ENCODE data around the gene TBC1D17. TPM values are rescaled to one million over a fixed set of nuclear protein-coding genes. Genes with fewer than 3 reads are reported as not detected.

TBC1D17 gene
- polyA plus RNA-seq, 3 donors, result 3.1 to 48.2 (median 4.5) TPM

DNA sequence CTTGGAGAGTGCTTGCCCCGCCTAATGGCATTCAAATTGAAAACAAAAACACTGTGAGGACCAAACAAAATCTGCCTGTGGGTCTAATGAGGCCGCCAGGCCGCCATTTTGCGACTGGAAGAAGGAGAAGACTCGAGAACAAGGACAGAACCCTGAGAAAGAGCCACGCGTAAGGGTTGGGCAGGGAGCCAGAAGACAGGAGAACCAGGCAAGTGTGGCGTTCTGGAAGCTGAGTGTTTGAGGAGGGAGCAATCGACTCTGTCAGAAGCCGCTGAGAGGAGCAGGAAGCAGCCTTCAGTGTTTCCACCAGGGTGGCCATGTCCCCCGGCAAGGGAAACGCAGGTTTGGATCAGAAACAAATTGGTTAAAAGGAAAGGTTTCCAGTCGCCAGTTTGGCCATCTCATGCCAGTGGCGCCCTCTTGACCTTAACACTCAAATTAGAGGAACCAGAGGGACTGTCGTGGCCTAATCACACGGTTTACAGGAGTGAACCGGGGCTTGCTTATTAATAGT is 36.7 kb upstream of the TBC1D17 start:
- 93% methylated on average over 12 of the region's 17 CpGs for WGBS (ENCODE audit: insufficient coverage)
- H2AFZ ChIP-seq (ENCODE audit: insufficient read depth, low read depth, low read length, poor library complexity, severe bottlenecking), result no peak overlapping the region
- no peaks in the 10 kb centered on the region for H3K9me3 ChIP-seq (replicated peaks in 1 of 2; ENCODE audit: control insufficient read depth in 1 of 2, insufficient read depth in 1 of 2, low read length in 2 of 2)
- no peaks in the 10 kb centered on the region for H3K27me3 ChIP-seq (ENCODE audit: control insufficient read depth in 2 of 2, insufficient read depth in 2 of 2, low read length in 2 of 2)
- H3K4me2 ChIP-seq (replicated peaks; ENCODE audit: extremely low read depth, low read length, poor library complexity, severe bottlenecking), result no peak overlapping the region
- no peak for DNase-seq
- Mint-ChIP-seq H3K9me3 (peaks cover 0 to 3% (median 0%) of the 10 kb centered on the region in 7 donors), H3K27ac (peak overlapping the region in 1 of 7 donors; percentile 58), H3K36me3 (peaks cover 39 to 48% of the 10 kb centered on the region in 2 donors), H3K4me1 (peaks cover 18% of the 10 kb centered on the region), H3K4me3 (no peak overlapping the region), H3K27me3 (ENCODE audit: low read depth in 3 of 3) (no peaks in the 10 kb centered on the region)
- no peaks in the 10 kb centered on the region for H4K20me1 ChIP-seq (ENCODE audit: insufficient read depth, low read length)
- H3K27ac ChIP-seq (ENCODE audit: low read depth in 1 of 2, low read length in 2 of 2), result no peak overlapping the region
- H3K36me3 ChIP-seq (replicated peaks in 1 of 2; ENCODE audit: control insufficient read depth in 1 of 2, insufficient read depth in 2 of 2, low read length in 2 of 2), result peaks cover 44 to 52% of the 10 kb centered on the region in 2 donors
- no peaks in the 10 kb centered on the region for H3K79me2 ChIP-seq (ENCODE audit: insufficient read depth, low read length)
- intact Hi-C loops (cut with micrococcal nuclease), result no loop called here
- no peak overlapping the region for H3K9ac ChIP-seq (ENCODE audit: insufficient read depth, low read length, poor library complexity, severe bottlenecking)
- peaks cover 17 to 22% of the 10 kb centered on the region in 2 donors for H3K4me1 ChIP-seq (ENCODE audit: control insufficient read depth in 1 of 2, insufficient read depth in 2 of 2, low read length in 2 of 2)
- H3K4me3 ChIP-seq (replicated peaks in 1 of 3; ENCODE audit: low read depth in 2 of 3, low read length in 3 of 3), result no peak overlapping the region
- TF ChIP-seq, protein P1, sequence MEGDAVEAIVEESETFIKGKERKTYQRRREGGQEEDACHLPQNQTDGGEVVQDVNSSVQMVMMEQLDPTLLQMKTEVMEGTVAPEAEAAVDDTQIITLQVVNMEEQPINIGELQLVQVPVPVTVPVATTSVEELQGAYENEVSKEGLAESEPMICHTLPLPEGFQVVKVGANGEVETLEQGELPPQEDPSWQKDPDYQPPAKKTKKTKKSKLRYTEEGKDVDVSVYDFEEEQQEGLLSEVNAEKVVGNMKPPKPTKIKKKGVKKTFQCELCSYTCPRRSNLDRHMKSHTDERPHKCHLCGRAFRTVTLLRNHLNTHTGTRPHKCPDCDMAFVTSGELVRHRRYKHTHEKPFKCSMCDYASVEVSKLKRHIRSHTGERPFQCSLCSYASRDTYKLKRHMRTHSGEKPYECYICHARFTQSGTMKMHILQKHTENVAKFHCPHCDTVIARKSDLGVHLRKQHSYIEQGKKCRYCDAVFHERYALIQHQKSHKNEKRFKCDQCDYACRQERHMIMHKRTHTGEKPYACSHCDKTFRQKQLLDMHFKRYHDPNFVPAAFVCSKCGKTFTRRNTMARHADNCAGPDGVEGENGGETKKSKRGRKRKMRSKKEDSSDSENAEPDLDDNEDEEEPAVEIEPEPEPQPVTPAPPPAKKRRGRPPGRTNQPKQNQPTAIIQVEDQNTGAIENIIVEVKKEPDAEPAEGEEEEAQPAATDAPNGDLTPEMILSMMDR (IDR thresholded peaks at IDR 0.05), result no peak

DNA sequence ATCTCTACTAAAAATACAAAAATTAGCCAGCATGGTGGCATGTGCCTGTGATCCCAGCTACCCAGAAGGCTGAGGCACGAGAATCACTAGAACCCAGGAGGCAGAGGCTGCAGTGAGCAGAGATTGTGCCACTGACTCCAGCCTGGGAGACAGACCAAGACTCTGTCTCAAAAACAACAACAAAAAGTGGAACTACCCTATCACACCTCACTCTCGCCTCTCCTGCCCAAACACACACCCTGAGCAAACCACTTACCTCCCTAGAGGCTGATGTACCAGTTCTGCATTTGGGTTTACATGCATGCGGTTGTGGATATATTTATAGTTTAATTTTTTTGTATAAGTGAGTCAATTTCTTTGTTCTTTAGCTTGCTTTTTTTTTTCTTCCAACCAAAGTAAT is 34.2 kb upstream of the TBC1D17 start:
- no peak overlapping the region for H3K4me3 Mint-ChIP-seq
- DNase-seq, result no peak
- no peaks in the 10 kb centered on the region for H4K20me1 ChIP-seq (ENCODE audit: insufficient read depth, low read length)
- H3K36me3 Mint-ChIP-seq, result peaks cover 20 to 25% of the 10 kb centered on the region in 2 donors
- H3K4me1 ChIP-seq (ENCODE audit: control insufficient read depth in 1 of 2, insufficient read depth in 2 of 2, low read length in 2 of 2), result peaks cover 23 to 27% of the 10 kb centered on the region in 2 donors
- H3K27ac Mint-ChIP-seq, result no peak overlapping the region
- peaks cover 0 to 5% (median 0%) of the 10 kb centered on the region in 7 donors for H3K9me3 Mint-ChIP-seq
- intact Hi-C loops (cut with micrococcal nuclease), result no loop called here
- H3K27me3 Mint-ChIP-seq (ENCODE audit: low read depth in 3 of 3), result peaks cover 0 to 2% (median 0%) of the 10 kb centered on the region in 3 donors
- peaks cover 19 to 28% of the 10 kb centered on the region in 2 donors for H3K36me3 ChIP-seq (replicated peaks in 1 of 2; ENCODE audit: control insufficient read depth in 1 of 2, insufficient read depth in 2 of 2, low read length in 2 of 2)
- H3K4me3 ChIP-seq (replicated peaks in 1 of 3; ENCODE audit: low read depth in 2 of 3, low read length in 3 of 3), result no peak overlapping the region
- H2AFZ ChIP-seq (ENCODE audit: insufficient read depth, low read depth, low read length, poor library complexity, severe bottlenecking), result no peak overlapping the region
- H3K27ac ChIP-seq (ENCODE audit: low read depth in 1 of 2, low read length in 2 of 2), result no peak overlapping the region
- TF ChIP-seq, protein P1 (IDR thresholded peaks at IDR 0.05), result no peak
- H3K79me2 ChIP-seq (ENCODE audit: insufficient read depth, low read length), result no peaks in the 10 kb centered on the region
- no peaks in the 10 kb centered on the region for H3K27me3 ChIP-seq (ENCODE audit: control insufficient read depth in 2 of 2, insufficient read depth in 2 of 2, low read length in 2 of 2)
- peaks cover 24% of the 10 kb centered on the region for H3K4me1 Mint-ChIP-seq
- no peak overlapping the region for H3K9ac ChIP-seq (ENCODE audit: insufficient read depth, low read length, poor library complexity, severe bottlenecking)
- no peaks in the 10 kb centered on the region for H3K9me3 ChIP-seq (replicated peaks in 1 of 2; ENCODE audit: control insufficient read depth in 1 of 2, insufficient read depth in 1 of 2, low read length in 2 of 2)
- 89% methylated on average over 1 of the region's 3 CpGs for WGBS (ENCODE audit: insufficient coverage)
- no peak overlapping the region for H3K4me2 ChIP-seq (replicated peaks; ENCODE audit: extremely low read depth, low read length, poor library complexity, severe bottlenecking)
